SK-N-SH (cell line): ENCODE results near the gene TTN.
"Not testable (repeated sequence)": the region's sequence is repeated elsewhere in the genome, so short reads cannot be mapped to it uniquely, and the experiment has no call there.

Experiments
- CTCF ChIP-seq: fragments of 200-600 bp; sonication (generic); IDR thresholded peaks from 2 replicates; pipeline ENCODE4 v1.6.1; 2017; ENCODE audit warnings: antibody characterized with exemption, mild to moderate bottlenecking, moderate library complexity
- EP300 ChIP-seq, 2 experiments: IDR thresholded peaks; 2 replicates each; pipeline versions ENCODE4 v1.4.0 to v1.6.1; 2012; ENCODE audit warnings: borderline replicate concordance in 1 of 2, low read depth in 1 of 2, low read length in 1 of 2
- GABPA ChIP-seq: IDR thresholded peaks from 2 replicates; pipeline ENCODE4 v1.4.0; 2012; ENCODE audit warnings: low read depth, mild to moderate bottlenecking
- MAX ChIP-seq: IDR thresholded peaks from 2 replicates; pipeline ENCODE4 v1.4.0; 2012; ENCODE audit warnings: low read depth
- NRF1 ChIP-seq: IDR thresholded peaks from 2 replicates; pipeline ENCODE4 v1.6.1; 2012; ENCODE audit warnings: low read depth, mild to moderate bottlenecking, low read length
- POLR2AphosphoS5 ChIP-seq: IDR thresholded peaks from 2 replicates; pipeline ENCODE4 v1.6.1; 2012; ENCODE audit warnings: low read depth, low read length
- RAD21 ChIP-seq: IDR thresholded peaks from 2 replicates; pipeline ENCODE4 v1.6.1; 2012; ENCODE audit warnings: mild to moderate bottlenecking, low read length
- SIN3A ChIP-seq: IDR thresholded peaks from 2 replicates; pipeline ENCODE4 v1.6.1; 2012; ENCODE audit warnings: low read depth, mild to moderate bottlenecking, low read length, moderate library complexity, borderline replicate concordance
- SMC3 ChIP-seq: IDR thresholded peaks from 2 replicates; pipeline ENCODE4 v1.6.1; 2012; ENCODE audit warnings: low read depth, low read length, improper control_type of control experiment
- TAF1 ChIP-seq: IDR thresholded peaks from 2 replicates; pipeline ENCODE4 v1.6.1; 2012; ENCODE audit warnings: low read depth, mild to moderate bottlenecking, low read length, moderate library complexity, borderline replicate concordance
- YY1 ChIP-seq: IDR thresholded peaks from 2 replicates; pipeline ENCODE4 v1.4.0; 2012; ENCODE audit warnings: low read depth, mild to moderate bottlenecking

- TF ChIP-seq RAD21; CTCF; YY1; MAX; GABPA; SMC3; NRF1; EP300 (IDR thresholded peaks at IDR 0.05; ENCODE audit: borderline replicate concordance in 1 of 2, low read depth in 1 of 2, low read length in 1 of 2); TAF1; POLR2AphosphoS5; SIN3A: not testable (repeated sequence)
These were observed 282.2 kb downstream of the TTN start for GRCh38 chr2:178525010-178525409.
